Muscle of leg (tissue), 11 donors: ENCODE data around the gene EIF4G1. TPM values are rescaled to one million over a fixed set of nuclear protein-coding genes. Genes with fewer than 3 reads are reported as not detected.

Source experiments
- DNase-seq: peaks from one replicate; pipeline ENCODE4 v3.0.0; 2013
- H3K27ac ChIP-seq: one replicate; pipeline ENCODE4 v1.5.1; 2013; ENCODE audit warnings: mild to moderate bottlenecking, low read length, control low read depth
- H3K27me3 ChIP-seq: one replicate; pipeline ENCODE4 v1.6.1; 2013; ENCODE audit warnings: low read length; ENCODE audit not compliant: control insufficient read depth, insufficient read depth
- H3K36me3 ChIP-seq: one replicate; pipeline ENCODE4 v1.6.1; 2013; ENCODE audit warnings: low read length; ENCODE audit not compliant: control insufficient read depth, insufficient read depth
- H3K4me1 ChIP-seq: one replicate; pipeline ENCODE4 v1.6.1; 2013; ENCODE audit warnings: low read length; ENCODE audit not compliant: control insufficient read depth, insufficient read depth
- H3K4me3 ChIP-seq: one replicate; pipeline ENCODE4 v1.5.1; 2013; ENCODE audit warnings: low read length, control low read depth
- H3K9me3 ChIP-seq: replicated peaks from 2 replicates; pipeline ENCODE4 v1.6.1; 2013; ENCODE audit warnings: low read depth, low read length; ENCODE audit not compliant: control insufficient read depth
- WGBS: methylation state at CpG from one replicate; pipeline ENCODE4 v1.1.5; 2013; ENCODE audit warnings: missing lambda C conversion rate; ENCODE audit not compliant: insufficient coverage; 5-methylcytosine and 5-hydroxymethylcytosine counted together
- polyA plus RNA-seq, 8 donors: library from polyadenylated mRNA; unstranded; fragments of 120-200 nt; gene quantifications; one replicate each; pipeline versions ENCODE4 v1.2.1 to v1.2.3, GENCODE V29; 2013; ENCODE audit warnings: inconsistent platforms in 1 of 8, low replicate concordance in 1 of 8; ENCODE audit not compliant: insufficient read length in 8 of 8, insufficient read depth in 1 of 8
- total RNA-seq: library from RNA; stranded (reverse); fragments of 120-200 nt; gene quantifications from one replicate; pipeline ENCODE4 v1.2.4, GENCODE V29; 2013

EIF4G1 gene
- total and polyA plus RNA-seq, 9 donors: 115 to 242 (median 193) TPM

DNA sequence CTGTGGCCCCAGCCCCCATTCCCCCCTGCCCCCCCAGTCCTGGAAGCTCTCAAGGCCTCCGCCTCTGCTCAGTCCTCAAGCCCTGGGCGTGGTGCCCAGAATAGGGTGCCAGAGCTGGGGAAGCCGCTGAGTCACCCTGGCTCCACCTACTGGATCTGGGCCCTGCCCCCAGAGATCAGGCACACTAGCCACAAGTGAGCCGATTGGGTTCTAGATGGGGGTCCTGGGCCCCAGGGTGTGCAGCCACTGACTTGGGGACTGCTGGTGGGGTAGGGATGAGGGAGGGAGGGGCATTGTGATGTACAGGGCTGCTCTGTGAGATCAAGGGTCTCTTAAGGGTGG is 5.7 kb downstream of the EIF4G1 start:
- Histone ChIP-seq H3K36me3 (peaks cover 86% of the 10 kb centered on the region), H3K4me3 (no peak overlapping the region), H3K27me3 (no peaks in the 10 kb centered on the region), H3K27ac (peak overlapping the region; percentile 47), H3K4me1 (peaks cover 35% of the 10 kb centered on the region), H3K9me3 (no peaks in the 10 kb centered on the region)
- WGBS: 16% methylated on average over 3 of the region's 4 CpGs
- DNase-seq: peak; percentile 94

GRCh38 chr3:184321666-184322065 is 7.3 kb downstream of the EIF4G1 start:
- Histone ChIP-seq H3K27me3 (no peaks in the 10 kb centered on the region), H3K4me1 (peaks cover 21% of the 10 kb centered on the region), H3K9me3 (no peaks in the 10 kb centered on the region), H3K36me3 (peaks cover 95% of the 10 kb centered on the region), H3K27ac (no peak overlapping the region), H3K4me3 (no peak overlapping the region)
- WGBS: 60% methylated on average over 3 of the region's 5 CpGs
- DNase-seq: no peak

- Histone ChIP-seq H3K4me3 (no peak overlapping the region), H3K9me3 (no peaks in the 10 kb centered on the region), H3K36me3 (peaks cover 97% of the 10 kb centered on the region), H3K27ac (no peak overlapping the region), H3K4me1 (peaks cover 13% of the 10 kb centered on the region), H3K27me3 (no peaks in the 10 kb centered on the region)
- 93% methylated on average over 12 of the region's 20 CpGs for WGBS
- no peak for DNase-seq
These were observed 8.5 kb downstream of the EIF4G1 start for GRCh38 chr3:184322731-184323487.

DNA sequence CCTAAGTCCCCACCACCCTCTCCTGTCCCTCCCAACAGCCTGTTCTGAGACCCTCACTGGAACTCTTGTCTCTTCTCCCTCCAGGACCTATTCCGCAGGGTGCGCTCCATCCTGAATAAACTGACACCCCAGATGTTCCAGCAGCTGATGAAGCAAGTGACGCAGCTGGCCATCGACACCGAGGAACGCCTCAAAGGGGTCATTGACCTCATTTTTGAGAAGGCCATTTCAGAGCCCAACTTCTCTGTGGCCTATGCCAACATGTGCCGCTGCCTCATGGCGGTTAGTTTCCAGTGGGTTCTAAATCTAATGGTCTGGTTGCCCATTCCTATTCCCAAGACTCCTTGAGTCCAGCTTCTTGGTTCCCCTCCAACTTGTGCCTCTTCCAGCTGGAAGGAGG is 9.3 kb downstream of the EIF4G1 start:
- WGBS: 94% methylated on average over 8 of the region's 8 CpGs
- Histone ChIP-seq H3K4me3 (no peak overlapping the region), H3K36me3 (peaks cover 98% of the 10 kb centered on the region), H3K9me3 (no peaks in the 10 kb centered on the region), H3K4me1 (peaks cover 13% of the 10 kb centered on the region), H3K27ac (no peak overlapping the region), H3K27me3 (no peaks in the 10 kb centered on the region)
- no peak for DNase-seq

DNA sequence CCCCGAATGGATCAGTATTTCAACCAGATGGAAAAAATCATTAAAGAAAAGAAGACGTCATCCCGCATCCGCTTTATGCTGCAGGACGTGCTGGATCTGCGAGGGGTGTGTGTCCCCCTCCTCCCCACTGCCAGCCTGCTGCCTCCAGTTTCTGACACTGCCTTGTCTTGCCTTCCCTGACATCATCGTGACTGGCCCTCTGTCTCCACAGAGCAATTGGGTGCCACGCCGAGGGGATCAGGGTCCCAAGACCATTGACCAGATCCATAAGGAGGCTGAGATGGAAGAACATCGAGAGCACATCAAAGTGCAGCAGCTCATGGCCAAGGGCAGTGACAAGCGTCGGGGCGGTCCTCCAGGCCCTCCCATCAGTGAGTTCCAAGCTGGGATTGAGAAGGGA is 10.9 kb downstream of the EIF4G1 start:
- no peaks in the 10 kb centered on the region for H3K9me3 ChIP-seq
- H3K4me1 ChIP-seq: peaks cover 2% of the 10 kb centered on the region
- no peak for DNase-seq
- H3K4me3 ChIP-seq: no peak overlapping the region
- H3K27me3 ChIP-seq: no peaks in the 10 kb centered on the region
- H3K36me3 ChIP-seq: peaks cover 94% of the 10 kb centered on the region
- WGBS: 86% methylated on average over 13 of the region's 13 CpGs
- no peak overlapping the region for H3K27ac ChIP-seq

DNA sequence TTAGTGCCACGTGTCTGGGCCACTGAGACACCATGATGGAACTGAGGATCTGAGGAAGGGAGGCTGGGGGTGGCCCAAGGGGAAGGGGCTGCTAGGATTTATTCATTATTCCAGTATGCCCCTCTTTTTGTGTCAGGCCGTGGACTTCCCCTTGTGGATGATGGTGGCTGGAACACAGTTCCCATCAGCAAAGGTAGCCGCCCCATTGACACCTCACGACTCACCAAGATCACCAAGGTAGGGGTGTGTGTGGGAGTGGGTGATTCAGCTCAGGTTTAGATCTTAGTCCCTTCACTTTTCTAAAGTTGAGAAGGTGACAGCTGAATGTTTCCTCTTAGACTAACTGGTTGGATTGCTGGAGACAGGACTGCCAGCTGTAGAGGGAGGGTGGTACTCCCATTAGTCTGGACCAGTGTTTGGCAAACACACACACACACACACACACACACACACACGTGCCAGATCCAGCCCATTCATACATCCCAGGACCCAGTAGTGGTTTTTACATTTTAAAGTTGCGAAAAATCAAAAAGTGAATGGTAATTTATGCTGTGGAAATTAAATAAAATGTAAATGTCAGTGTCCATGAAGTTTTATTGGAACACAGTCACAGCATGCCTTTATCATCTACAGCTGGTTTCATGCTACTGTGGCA is 11.4 kb downstream of the EIF4G1 start:
- no peaks in the 10 kb centered on the region for H3K9me3 ChIP-seq
- H3K4me3 ChIP-seq: no peak overlapping the region
- no peak overlapping the region for H3K27ac ChIP-seq
- no CpG with 5 or more reads among the region's 6 CpGs for WGBS
- H3K36me3 ChIP-seq: peaks cover 90% of the 10 kb centered on the region
- no peaks in the 10 kb centered on the region for H3K4me1 ChIP-seq
- no peaks in the 10 kb centered on the region for H3K27me3 ChIP-seq
- no peak for DNase-seq

DNA sequence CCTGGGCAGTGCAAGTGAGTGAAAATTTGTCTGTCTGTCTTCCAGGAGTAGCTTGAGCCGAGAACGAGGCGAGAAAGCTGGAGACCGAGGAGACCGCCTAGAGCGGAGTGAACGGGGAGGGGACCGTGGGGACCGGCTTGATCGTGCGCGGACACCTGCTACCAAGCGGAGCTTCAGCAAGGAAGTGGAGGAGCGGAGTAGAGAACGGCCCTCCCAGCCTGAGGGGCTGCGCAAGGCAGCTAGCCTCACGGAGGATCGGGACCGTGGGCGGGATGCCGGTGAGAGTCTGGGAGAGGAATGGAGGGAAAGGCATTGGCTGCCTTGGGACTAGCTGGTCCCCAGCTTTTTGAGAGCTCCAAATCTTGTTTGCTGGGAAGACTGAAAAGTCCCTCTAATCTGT is 12.8 kb downstream of the EIF4G1 start:
- Histone ChIP-seq H3K36me3 (peaks cover 90% of the 10 kb centered on the region), H3K27me3 (no peaks in the 10 kb centered on the region), H3K27ac (no peak overlapping the region), H3K9me3 (no peaks in the 10 kb centered on the region), H3K4me3 (no peak overlapping the region), H3K4me1 (no peaks in the 10 kb centered on the region)
- WGBS: 92% methylated on average over 21 of the region's 21 CpGs
- DNase-seq: no peak

GRCh38 chr3:184328516-184328915 is 14.1 kb downstream of the EIF4G1 start:
- Histone ChIP-seq H3K27me3 (no peaks in the 10 kb centered on the region), H3K4me3 (no peak overlapping the region), H3K9me3 (no peaks in the 10 kb centered on the region), H3K27ac (no peak overlapping the region), H3K4me1 (no peaks in the 10 kb centered on the region), H3K36me3 (peaks cover 90% of the 10 kb centered on the region)
- DNase-seq: no peak
- 51% methylated on average over 3 of the region's 3 CpGs for WGBS

- Histone ChIP-seq H3K27ac (no peak overlapping the region), H3K36me3 (peaks cover 70% of the 10 kb centered on the region), H3K4me3 (no peak overlapping the region), H3K9me3 (no peaks in the 10 kb centered on the region), H3K27me3 (no peaks in the 10 kb centered on the region), H3K4me1 (peaks cover 19% of the 10 kb centered on the region)
- no peak for DNase-seq
- WGBS: 69% methylated on average over 10 of the region's 10 CpGs
These were observed 18.1 kb downstream of the EIF4G1 start for GRCh38 chr3:184332370-184333090.

DNA sequence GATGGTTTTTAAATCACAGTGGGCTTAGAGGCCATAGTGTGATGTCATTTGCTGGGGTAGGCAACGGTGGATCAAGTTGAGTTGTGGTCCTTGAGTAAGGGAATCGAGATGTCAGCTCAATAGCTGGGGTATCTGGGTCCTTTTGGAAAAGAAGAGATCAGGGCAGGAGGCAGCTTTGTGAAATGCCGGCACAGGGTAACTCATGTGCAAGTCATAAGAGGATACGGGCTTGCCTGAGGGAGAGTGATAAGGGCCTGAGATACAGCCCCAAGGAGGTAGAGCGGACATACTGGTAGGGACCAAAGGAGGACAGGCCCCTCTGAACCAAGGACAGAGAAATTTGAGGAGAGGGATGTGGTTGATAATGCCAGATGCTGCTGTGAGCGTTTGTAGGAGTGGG is 18.8 kb downstream of the EIF4G1 start:
- Histone ChIP-seq H3K4me1 (peaks cover 26% of the 10 kb centered on the region), H3K9me3 (no peaks in the 10 kb centered on the region), H3K36me3 (peaks cover 63% of the 10 kb centered on the region), H3K27me3 (no peaks in the 10 kb centered on the region), H3K4me3 (no peak overlapping the region), H3K27ac (no peak overlapping the region)
- no peak for DNase-seq
- 80% methylated on average over 6 of the region's 6 CpGs for WGBS
